SK-N-SH (cell line): ENCODE data around the gene RASGRP4. TPM values are rescaled to one million over a fixed set of nuclear protein-coding genes. Genes with fewer than 3 reads are reported as not detected.

Experiments used
- CTCF ChIA-PET: fragments of 300-600, 350-600 bp; formaldehyde crosslinking; extraction: SDS; loops from one replicate; lab custom pipeline; 2021; lab: Yijun Ruan, JAX
- POLR2A ChIA-PET: fragments of 350-600 bp; sonication (Branson Sonifier 250); formaldehyde crosslinking; extraction: SDS; loops from one replicate; lab custom pipeline; 2020; ENCODE audit warnings: antibody characterized with exemption, inconsistent platforms; lab: Yijun Ruan, JAX
- DNase-seq: peaks from one replicate; pipeline ENCODE4 v3.0.0; 2012
- H2AFZ ChIP-seq: fragments of 200-600 bp; sonication (generic); 2 replicates; pipeline ENCODE4 v1.8.1; 2016; ENCODE audit warnings: antibody characterized with exemption, mild to moderate bottlenecking, low read depth
- H3F3A ChIP-seq: fragments of 200-600 bp; sonication (generic); replicated peaks from 2 replicates; pipeline ENCODE3; 2016; ENCODE audit warnings: antibody characterized with exemption, mild to moderate bottlenecking; ENCODE audit not compliant: insufficient read depth
- H3K27ac ChIP-seq, 2 experiments: fragments of 200-500 bp in 1 of 2; fragments of 200-600 bp in 1 of 2; sonication (Bioruptor generic) in 1 of 2; sonication (generic), shearing (Covaris generic) in 1 of 2; 2 replicates each; pipeline versions ENCODE4 v1.5.1 to v1.6.1; 2014 to 2016; ENCODE audit warnings: low read depth in 2 of 2, inconsistent platforms in 1 of 2, low read length in 1 of 2, mild to moderate bottlenecking in 1 of 2, mixed read lengths in 1 of 2
- H3K27me3 ChIP-seq: fragments of 200-600 bp; sonication (generic), shearing (Covaris generic); 2 replicates; pipeline ENCODE4 v1.6.1; 2016; ENCODE audit warnings: mixed run types; ENCODE audit not compliant: insufficient read depth
- H3K36me3 ChIP-seq, 2 experiments: fragments of 200-500 bp in 1 of 2; fragments of 200-600 bp in 1 of 2; sonication (Bioruptor generic) in 1 of 2; sonication (generic) in 1 of 2; replicated peaks in 1 of 2; 2 replicates each; pipeline versions ENCODE3 to v1.5.1; 2014 to 2016; ENCODE audit warnings: low read length in 1 of 2, mild to moderate bottlenecking in 1 of 2; ENCODE audit not compliant: insufficient read depth in 2 of 2, control insufficient read depth in 1 of 2
- H3K4me1 ChIP-seq, 2 experiments: fragments of 200-500 bp in 1 of 2; fragments of 200-600 bp in 1 of 2; sonication (Bioruptor generic) in 1 of 2; sonication (generic), shearing (Covaris generic) in 1 of 2; 2 replicates each; pipeline versions ENCODE4 v1.5.1 to v1.6.1; 2014 to 2016; ENCODE audit warnings: low read depth in 1 of 2, low read length in 1 of 2, mixed run types in 1 of 2; ENCODE audit not compliant: insufficient read depth in 2 of 2, control insufficient read depth in 1 of 2
- H3K4me2 ChIP-seq: fragments of 200-600 bp; sonication (generic), shearing (Covaris generic); 2 replicates; pipeline ENCODE4 v1.6.1; 2017; ENCODE audit warnings: mixed run types
- H3K4me3 ChIP-seq, 2 experiments: fragments of 200-500 bp in 1 of 2; fragments of 200-600 bp in 1 of 2; sonication (Bioruptor generic) in 1 of 2; sonication (generic), shearing (Covaris generic) in 1 of 2; 2 replicates each; pipeline versions ENCODE4 v1.5.1 to v1.8.1; 2014 to 2016; ENCODE audit warnings: low read depth in 2 of 2, inconsistent platforms in 1 of 2, low read length in 1 of 2, mild to moderate bottlenecking in 1 of 2, mixed read lengths in 1 of 2, moderate library complexity in 1 of 2
- H3K79me2 ChIP-seq: fragments of 200-600 bp; sonication (generic); 2 replicates; pipeline ENCODE4 v1.8.1; 2017; ENCODE audit warnings: mild to moderate bottlenecking; ENCODE audit not compliant: insufficient read depth
- H3K9ac ChIP-seq: fragments of 200-600 bp; sonication (generic); 2 replicates; pipeline ENCODE4 v1.6.1; 2017; ENCODE audit warnings: mixed run types
- H3K9me2 ChIP-seq: fragments of 200-600 bp; sonication (generic); 2 replicates; pipeline ENCODE4 v1.6.1; 2017; ENCODE audit warnings: mixed run types
- H3K9me3 ChIP-seq: fragments of 200-600 bp; sonication (generic); 2 replicates; pipeline ENCODE4 v1.6.1; 2017; ENCODE audit warnings: mixed run types, mild to moderate bottlenecking, moderate library complexity
- H4K20me1 ChIP-seq: fragments of 200-600 bp; sonication (generic); 2 replicates; pipeline ENCODE4 v1.6.1; 2017; ENCODE audit warnings: mild to moderate bottlenecking, mixed run types; ENCODE audit not compliant: insufficient read depth
- CHD2 ChIP-seq: fragments of 150-350 bp; IDR thresholded peaks from 2 replicates; pipeline ENCODE4 v1.6.1; 2018; ENCODE audit warnings: low read length; ENCODE audit not compliant: partially characterized antibody
- ELF1 ChIP-seq: IDR thresholded peaks from 2 replicates; pipeline ENCODE4 v1.4.0; 2012
- EP300 ChIP-seq, 2 experiments: IDR thresholded peaks; 2 replicates each; pipeline versions ENCODE4 v1.4.0 to v1.6.1; 2012; ENCODE audit warnings: borderline replicate concordance in 1 of 2, low read depth in 1 of 2, low read length in 1 of 2
- EZH2phosphoT487 ChIP-seq: fragments of 200-600 bp; sonication (generic); IDR thresholded peaks from 2 replicates; pipeline ENCODE4 v1.6.1; 2017; ENCODE audit warnings: low read depth, mixed run types, mild to moderate bottlenecking, antibody characterized with exemption, moderate library complexity, borderline replicate concordance
- GATA2 ChIP-seq: sonication (generic); formaldehyde crosslinking; IDR thresholded peaks from 2 replicates; pipeline ENCODE4 v1.5.0; 2020; ENCODE audit warnings: mild to moderate bottlenecking, missing genetic modification reagents
- MXI1 ChIP-seq: IDR thresholded peaks from 2 replicates; pipeline ENCODE4 v1.6.1; 2012; ENCODE audit warnings: mild to moderate bottlenecking, low read depth, low read length, improper control_type of control experiment
- NFIC ChIP-seq: IDR thresholded peaks from 2 replicates; pipeline ENCODE4 v1.4.0; 2012; ENCODE audit warnings: borderline replicate concordance
- POLR2AphosphoS5 ChIP-seq: IDR thresholded peaks from 2 replicates; pipeline ENCODE4 v1.6.1; 2012; ENCODE audit warnings: low read depth, low read length
- SIN3A ChIP-seq: IDR thresholded peaks from 2 replicates; pipeline ENCODE4 v1.6.1; 2012; ENCODE audit warnings: low read depth, mild to moderate bottlenecking, low read length, moderate library complexity, borderline replicate concordance
- TCF12 ChIP-seq: IDR thresholded peaks from 2 replicates; pipeline ENCODE4 v1.4.0; 2012
- YY1 ChIP-seq: IDR thresholded peaks from 2 replicates; pipeline ENCODE4 v1.4.0; 2012; ENCODE audit warnings: low read depth, mild to moderate bottlenecking
- WGBS: methylation state at CpG from one replicate; pipeline ENCODE4 v1.1.6; 2017; ENCODE audit warnings: low lambda C conversion rate; 5-methylcytosine and 5-hydroxymethylcytosine counted together
- polyA plus RNA-seq, 3 experiments: library from polyadenylated mRNA; depleted of rRNA; stranded (reverse); fragments of >200 nt; gene quantifications; 2 replicates each; pipeline ENCODE4 v1.2.3, GENCODE V29; 2012
- TF ChIP-seq, protein P1 (sequence below): fragments of 150-350 bp; IDR thresholded peaks from 2 replicates; pipeline ENCODE4 v1.6.1; 2016; ENCODE audit warnings: mild to moderate bottlenecking, low read depth, low read length
- TF ChIP-seq, protein P2 (sequence below): IDR thresholded peaks from 2 replicates; pipeline ENCODE4 v1.6.1; 2012; ENCODE audit warnings: mild to moderate bottlenecking, low read depth, low read length, moderate library complexity
- TF ChIP-seq, protein P3 (sequence below): IDR thresholded peaks from 2 replicates; pipeline ENCODE4 v1.4.0; 2012; ENCODE audit warnings: low read depth

The RASGRP4 gene
- polyA plus RNA-seq, 1 of the 3 experiments (the other 2 are of a cell fraction): not detected

- WGBS: 22% methylated on average over 5 of the region's 5 CpGs
Observed at GRCh38 chr19:38457202-38457601, 31.2 kb upstream of the RASGRP4 start.

GRCh38 chr19:38455031-38455430 is 29.0 kb upstream of the RASGRP4 start:
- WGBS: 56% methylated on average over 4 of the region's 4 CpGs
- H3K4me1 ChIP-seq: no peaks in the 10 kb centered on the region
- CTCF ChIA-PET: no interaction called here
- no peaks in the 10 kb centered on the region for H4K20me1 ChIP-seq
- no peak for DNase-seq
- POLR2A ChIA-PET: no interaction called here
- no peak overlapping the region for H3K27ac ChIP-seq
- H3K27me3 ChIP-seq: no peaks in the 10 kb centered on the region
- H3K36me3 ChIP-seq: no peaks in the 10 kb centered on the region
- no peaks in the 10 kb centered on the region for H3K79me2 ChIP-seq
- H2AFZ ChIP-seq: no peak overlapping the region
- H3K9me2 ChIP-seq: no peaks in the 10 kb centered on the region
- no peaks in the 10 kb centered on the region for H3F3A ChIP-seq
- H3K9ac ChIP-seq: no peak overlapping the region
- H3K9me3 ChIP-seq: no peaks in the 10 kb centered on the region
- no peak overlapping the region for H3K4me2 ChIP-seq
- TF ChIP-seq POLR2AphosphoS5 (no peak), EZH2phosphoT487 (no peak), TCF12 (no peak), EP300 (IDR thresholded peaks at IDR 0.05; ENCODE audit: borderline replicate concordance in 1 of 2, low read depth in 1 of 2, low read length in 1 of 2) (no peak)
- TF ChIP-seq, protein P1, sequence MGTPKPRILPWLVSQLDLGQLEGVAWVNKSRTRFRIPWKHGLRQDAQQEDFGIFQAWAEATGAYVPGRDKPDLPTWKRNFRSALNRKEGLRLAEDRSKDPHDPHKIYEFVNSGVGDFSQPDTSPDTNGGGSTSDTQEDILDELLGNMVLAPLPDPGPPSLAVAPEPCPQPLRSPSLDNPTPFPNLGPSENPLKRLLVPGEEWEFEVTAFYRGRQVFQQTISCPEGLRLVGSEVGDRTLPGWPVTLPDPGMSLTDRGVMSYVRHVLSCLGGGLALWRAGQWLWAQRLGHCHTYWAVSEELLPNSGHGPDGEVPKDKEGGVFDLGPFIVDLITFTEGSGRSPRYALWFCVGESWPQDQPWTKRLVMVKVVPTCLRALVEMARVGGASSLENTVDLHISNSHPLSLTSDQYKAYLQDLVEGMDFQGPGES: no peak
- TF ChIP-seq, protein P2, sequence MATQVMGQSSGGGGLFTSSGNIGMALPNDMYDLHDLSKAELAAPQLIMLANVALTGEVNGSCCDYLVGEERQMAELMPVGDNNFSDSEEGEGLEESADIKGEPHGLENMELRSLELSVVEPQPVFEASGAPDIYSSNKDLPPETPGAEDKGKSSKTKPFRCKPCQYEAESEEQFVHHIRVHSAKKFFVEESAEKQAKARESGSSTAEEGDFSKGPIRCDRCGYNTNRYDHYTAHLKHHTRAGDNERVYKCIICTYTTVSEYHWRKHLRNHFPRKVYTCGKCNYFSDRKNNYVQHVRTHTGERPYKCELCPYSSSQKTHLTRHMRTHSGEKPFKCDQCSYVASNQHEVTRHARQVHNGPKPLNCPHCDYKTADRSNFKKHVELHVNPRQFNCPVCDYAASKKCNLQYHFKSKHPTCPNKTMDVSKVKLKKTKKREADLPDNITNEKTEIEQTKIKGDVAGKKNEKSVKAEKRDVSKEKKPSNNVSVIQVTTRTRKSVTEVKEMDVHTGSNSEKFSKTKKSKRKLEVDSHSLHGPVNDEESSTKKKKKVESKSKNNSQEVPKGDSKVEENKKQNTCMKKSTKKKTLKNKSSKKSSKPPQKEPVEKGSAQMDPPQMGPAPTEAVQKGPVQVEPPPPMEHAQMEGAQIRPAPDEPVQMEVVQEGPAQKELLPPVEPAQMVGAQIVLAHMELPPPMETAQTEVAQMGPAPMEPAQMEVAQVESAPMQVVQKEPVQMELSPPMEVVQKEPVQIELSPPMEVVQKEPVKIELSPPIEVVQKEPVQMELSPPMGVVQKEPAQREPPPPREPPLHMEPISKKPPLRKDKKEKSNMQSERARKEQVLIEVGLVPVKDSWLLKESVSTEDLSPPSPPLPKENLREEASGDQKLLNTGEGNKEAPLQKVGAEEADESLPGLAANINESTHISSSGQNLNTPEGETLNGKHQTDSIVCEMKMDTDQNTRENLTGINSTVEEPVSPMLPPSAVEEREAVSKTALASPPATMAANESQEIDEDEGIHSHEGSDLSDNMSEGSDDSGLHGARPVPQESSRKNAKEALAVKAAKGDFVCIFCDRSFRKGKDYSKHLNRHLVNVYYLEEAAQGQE: peak; percentile 94
- H3K4me3 ChIP-seq: no peak overlapping the region

More at GRCh38 chr19:38457202-38457601, 31.2 kb upstream of the RASGRP4 start:
- H3K4me1 ChIP-seq: no peaks in the 10 kb centered on the region
- no peak overlapping the region for H3K27ac ChIP-seq
- no peak for DNase-seq
- no peaks in the 10 kb centered on the region for H3K9me2 ChIP-seq
- TF ChIP-seq EP300 (IDR thresholded peaks at IDR 0.05; ENCODE audit: borderline replicate concordance in 1 of 2, low read depth in 1 of 2, low read length in 1 of 2) (no peak), YY1 (no peak), ELF1 (no peak), EZH2phosphoT487 (no peak), MXI1 (no peak), CHD2 (no peak), GATA2 (CRISPR knock-in tag) (no peak), SIN3A (no peak), NFIC (no peak), POLR2AphosphoS5 (no peak)
- TF ChIP-seq, protein P3, sequence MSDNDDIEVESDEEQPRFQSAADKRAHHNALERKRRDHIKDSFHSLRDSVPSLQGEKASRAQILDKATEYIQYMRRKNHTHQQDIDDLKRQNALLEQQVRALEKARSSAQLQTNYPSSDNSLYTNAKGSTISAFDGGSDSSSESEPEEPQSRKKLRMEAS: no peak
- H3K79me2 ChIP-seq: no peaks in the 10 kb centered on the region
- no peaks in the 10 kb centered on the region for H3K9me3 ChIP-seq
- no peak overlapping the region for H2AFZ ChIP-seq
- CTCF ChIA-PET: no interaction called here
- POLR2A ChIA-PET: no interaction called here
- H3F3A ChIP-seq: no peaks in the 10 kb centered on the region
- H4K20me1 ChIP-seq: no peaks in the 10 kb centered on the region
- no peaks in the 10 kb centered on the region for H3K27me3 ChIP-seq
- H3K9ac ChIP-seq: no peak overlapping the region
- H3K36me3 ChIP-seq: no peaks in the 10 kb centered on the region
- no peak overlapping the region for H3K4me2 ChIP-seq
- H3K4me3 ChIP-seq: no peak overlapping the region
